Measurements from ENCODE around the gene GPR157.

GRCh38 chr1:9093581-9093980 is 35.3 kb downstream of the GPR157 start:
- TF ChIP-seq CTCF (conservative IDR thresholded peaks at IDR 0.05; ENCODE audit: low read depth in 2 of 2) (no peak), POLR2AphosphoS5 (IDR thresholded peaks at IDR 0.05; ENCODE audit: low read depth) (no peak), EZH2phosphoT487 (IDR thresholded peaks at IDR 0.05; ENCODE audit: unreplicated experiment) (no peak)
